HepG2 (cell line): ENCODE measurements around the gene ADRM1. TPM values are rescaled to one million over a fixed set of nuclear protein-coding genes. Genes with fewer than 3 reads are reported as not detected.

ENCODE experiments used
- ATAC-seq: fragments of 200-7000 bp; cut with Tn5 transposase; 3 replicates; pipeline ENCODE4 v1.9.1; 2020; ENCODE audit warnings: mild to moderate bottlenecking, moderate library complexity
- BruUV-seq: library from RNA; stranded (reverse); fragments of 400-500 nt; replicated peaks from 2 replicates; lab custom pipeline; 2021; lab: Mats Ljungman, UMichigan
- CTCF ChIA-PET: fragments of 300-600 bp; formaldehyde crosslinking; extraction: SDS; loops from one replicate; lab custom pipeline; 2021; ENCODE audit warnings: low total read pairs, inconsistent platforms, low intra/inter-chr PET ratio; lab: Yijun Ruan, JAX
- POLR2A ChIA-PET: fragments of 350-600 bp; sonication (Branson Sonifier 250); formaldehyde crosslinking; loops from one replicate; lab custom pipeline; 2020; ENCODE audit warnings: antibody characterized with exemption, inconsistent platforms; lab: Yijun Ruan, JAX
- DNase-seq: peaks from one replicate; pipeline ENCODE4 v3.0.0-alpha.2; 2015; ENCODE audit warnings: low spot score
- FAIRE-seq: peaks from 3 replicates; lab custom pipeline; 2011; peaks lifted over from hg19 to GRCh38; lab: Jason Lieb, UNC
- H2AFZ ChIP-seq: one replicate; pipeline ENCODE4 v1.6.1; 2011; ENCODE audit warnings: low read length, inconsistent platforms
- H3K27ac ChIP-seq: fragments of 300-600 bp; 3 replicates; pipeline ENCODE4 v1.8.0; 2011; ENCODE audit warnings: mixed run types, mild to moderate bottlenecking, mixed read lengths, low read length, inconsistent platforms; ENCODE audit not compliant: insufficient read depth; ENCODE audit errors: extremely low read length
- H3K27me3 ChIP-seq, 2 experiments: fragments of 200-600 bp in 1 of 2; 2 replicates in 1 of 2; 3 replicates in 1 of 2; pipeline versions ENCODE4 v1.6.0 to v1.8.0; 2011; ENCODE audit warnings: low read length in 2 of 2, mild to moderate bottlenecking in 2 of 2, moderate library complexity in 2 of 2, inconsistent platforms in 1 of 2; ENCODE audit not compliant: insufficient read depth in 2 of 2, control insufficient read depth in 1 of 2
- H3K36me3 ChIP-seq, 2 experiments: fragments of 200-600 bp in 1 of 2; replicated peaks in 1 of 2; 2 replicates in 1 of 2; 3 replicates in 1 of 2; pipeline versions ENCODE4 v1.5.1 to v1.8.0; 2011; ENCODE audit warnings: low read length in 2 of 2, inconsistent platforms in 1 of 2; ENCODE audit not compliant: insufficient read depth in 2 of 2, control insufficient read depth in 1 of 2
- H3K4me1 ChIP-seq: 2 replicates; pipeline ENCODE4 v1.5.1; 2012; ENCODE audit warnings: low read length, inconsistent platforms; ENCODE audit not compliant: insufficient read depth
- H3K4me2 ChIP-seq: 2 replicates; pipeline ENCODE4 v1.6.0; 2011; ENCODE audit warnings: low read depth, low read length, inconsistent platforms
- H3K4me3 ChIP-seq, 3 experiments: fragments of 200-600 bp in 1 of 3; sonication (generic), shearing (Covaris generic) in 1 of 3; replicated peaks in 1 of 3; 2 replicates each; pipeline ENCODE4 v1.5.1; 2011 to 2016; ENCODE audit warnings: low read length in 3 of 3, inconsistent platforms in 2 of 3, low read depth in 2 of 3, mild to moderate bottlenecking in 2 of 3, control low read depth in 1 of 3, mixed read lengths in 1 of 3; ENCODE audit not compliant: insufficient read depth in 1 of 3
- H3K79me2 ChIP-seq: one replicate; pipeline ENCODE4 v1.6.1; 2011; ENCODE audit warnings: low read length, inconsistent platforms; ENCODE audit not compliant: insufficient read depth
- H3K9ac ChIP-seq: 2 replicates; pipeline ENCODE4 v1.6.0; 2011; ENCODE audit warnings: mild to moderate bottlenecking, low read depth, low read length, inconsistent platforms; ENCODE audit not compliant: insufficient read depth
- H3K9me3 ChIP-seq: 2 replicates; pipeline ENCODE4 v1.5.1; 2012; ENCODE audit warnings: mild to moderate bottlenecking, low read length
- H4K20me1 ChIP-seq: 2 replicates; pipeline ENCODE4 v1.6.0; 2011; ENCODE audit warnings: inconsistent platforms, mild to moderate bottlenecking, low read length, moderate library complexity; ENCODE audit not compliant: insufficient read depth
- FOSL1 ChIP-seq: sonication (generic); formaldehyde crosslinking; IDR thresholded peaks from 2 replicates; pipeline ENCODE4 v1.9.0; 2021; ENCODE audit warnings: missing genetic modification reagents, borderline replicate concordance
- MAZ ChIP-seq, 2 experiments: sonication (generic) in 1 of 2; formaldehyde crosslinking in 1 of 2; IDR thresholded peaks; 2 replicates each; pipeline versions ENCODE4 v1.5.0 to v1.6.1; 2012 to 2020; ENCODE audit warnings: low read depth in 2 of 2, mild to moderate bottlenecking in 2 of 2, borderline replicate concordance in 1 of 2, improper control_type of control experiment in 1 of 2, low read length in 1 of 2, missing genetic modification reagents in 1 of 2, moderate library complexity in 1 of 2
- NFATC3 ChIP-seq: sonication (generic); formaldehyde crosslinking; IDR thresholded peaks from 2 replicates; pipeline ENCODE4 v1.5.1; 2020; ENCODE audit warnings: mild to moderate bottlenecking, missing genetic modification reagents
- NFYB ChIP-seq: sonication (generic); formaldehyde crosslinking; IDR thresholded peaks from 2 replicates; pipeline ENCODE4 v1.4.0; 2020; ENCODE audit warnings: missing genetic modification reagents
- RFX1 ChIP-seq: fragments of 450-650 bp; IDR thresholded peaks from 2 replicates; pipeline ENCODE4 v1.6.1; 2017
- ZNF331 ChIP-seq: sonication (generic); formaldehyde crosslinking; IDR thresholded peaks from 2 replicates; pipeline ENCODE4 v1.4.0; 2020; ENCODE audit warnings: missing genetic modification reagents
- ZNF550 ChIP-seq: sonication (generic); formaldehyde crosslinking; IDR thresholded peaks from 2 replicates; pipeline ENCODE4 v1.4.0; 2020; ENCODE audit warnings: mild to moderate bottlenecking, missing genetic modification reagents, borderline replicate concordance
- ZNF552 ChIP-seq: sonication (generic); formaldehyde crosslinking; IDR thresholded peaks from 2 replicates; pipeline ENCODE4 v1.9.0; 2022; ENCODE audit warnings: missing genetic modification reagents, mild to moderate bottlenecking, borderline replicate concordance
- ZNF7 ChIP-seq: IDR thresholded peaks from 2 replicates; pipeline ENCODE4 v1.6.1; 2016; ENCODE audit warnings: missing biosample characterization, missing genetic modification reagents
- WGBS: methylation state at CpG from one replicate; pipeline ENCODE4 v1.1.6; 2017; ENCODE audit warnings: low lambda C conversion rate; 5-methylcytosine and 5-hydroxymethylcytosine counted together
- in situ Hi-C: cut with HindIII; loops from 2 replicates; pipeline ENCODE4 v1.10.0; 2017; ENCODE audit warnings: low pct_unique_long_range_greater_than_20kb; ENCODE audit not compliant: extremely low pct_ligation_motif_present
- intact Hi-C: fragments of 100-400 bp; cut with micrococcal nuclease; formaldehyde crosslinking; loops from one replicate; pipeline ENCODE4 v1.10.0; 2022; ENCODE audit not compliant: unreplicated experiment
- polyA plus RNA-seq, 8 experiments: library from polyadenylated mRNA; depleted of rRNA in 3 of 8; stranded (reverse) in 7 of 8; unstranded in 1 of 8; fragments of >200 nt; fragmentation: Illumina TruSeq in 4 of 8; extraction: Trizol in 4 of 8; gene quantifications; 2 replicates each; pipeline versions ENCODE4 v1.2.1 to v1.2.3, GENCODE V29; 2011 to 2016; ENCODE audit warnings: low read depth in 4 of 8, missing spikeins in 1 of 8, mixed read lengths in 1 of 8; ENCODE audit not compliant: insufficient read depth in 1 of 8
- total RNA-seq, 5 experiments: library from RNA; depleted of rRNA; stranded (reverse); fragments of >200 nt; fragmentation: Illumina TruSeq; extraction: Trizol; gene quantifications; 2 replicates each; pipeline ENCODE4 v1.2.3, GENCODE V29; 2016; ENCODE audit warnings: low read depth in 1 of 5
- TF ChIP-seq, protein P1 (sequence below): IDR thresholded peaks from 2 replicates; pipeline ENCODE4 v1.6.1; 2016; ENCODE audit warnings: missing genetic modification reagents, missing compliant biosample characterization
- TF ChIP-seq, protein P2 (sequence below): IDR thresholded peaks from 2 replicates; pipeline ENCODE4 v1.6.1; 2016; ENCODE audit warnings: low read depth, control low read depth
- TF ChIP-seq, protein P3 (sequence below): sonication (generic); formaldehyde crosslinking; IDR thresholded peaks from 2 replicates; pipeline ENCODE4 v1.4.0; 2020; ENCODE audit warnings: missing genetic modification reagents
- TF ChIP-seq, protein P4 (sequence below): sonication (generic); formaldehyde crosslinking; IDR thresholded peaks from 2 replicates; pipeline ENCODE4 v1.8.1; 2022; ENCODE audit warnings: low read depth, mild to moderate bottlenecking, missing genetic modification reagents

Gene ADRM1
- total and polyA plus RNA-seq, 2 of the 13 experiments (the other 11 are each of a cell fraction or from before 2014, with no cell fraction given) = 92.9 to 154 TPM

DNA sequence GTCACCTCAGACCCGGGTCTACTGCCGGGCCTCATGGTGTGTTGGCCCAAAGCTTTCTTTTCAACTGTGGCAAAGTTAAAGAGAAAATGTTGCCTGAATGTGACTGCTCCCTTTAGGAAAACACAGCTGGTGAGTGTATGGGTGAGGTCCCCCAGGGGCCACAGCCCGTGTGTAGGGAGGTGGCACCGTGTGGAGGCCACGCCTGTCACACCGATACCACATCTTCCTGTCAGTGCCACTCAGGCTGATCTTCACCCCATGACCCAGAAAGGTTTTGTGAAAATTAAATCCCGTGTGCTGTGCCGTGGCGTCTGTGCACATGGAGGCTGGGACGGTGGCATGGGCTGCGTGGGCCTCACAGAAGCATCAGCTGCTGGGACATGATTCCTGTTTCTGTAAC, 10.7 kb upstream of the ADRM1 start:
- H3K4me1 ChIP-seq = peaks cover 1% of the 10 kb centered on the region
- TF ChIP-seq FOSL1 (CRISPR knock-in tag) (no peak), MAZ (IDR thresholded peaks at IDR 0.05; ENCODE audit: borderline replicate concordance, low read depth, low read length) (no peak), MAZ (CRISPR knock-in tag; IDR thresholded peaks at IDR 0.05; ENCODE audit: low read depth) (no peak), ZNF552 (no peak), ZNF550 (CRISPR knock-in tag) (no peak), ZNF331 (CRISPR knock-in tag) (no peak), NFATC3 (CRISPR knock-in tag) (no peak), RFX1 (no peak), ZNF7 (no peak), NFYB (CRISPR knock-in tag) (no peak)
- TF ChIP-seq, protein P1, sequence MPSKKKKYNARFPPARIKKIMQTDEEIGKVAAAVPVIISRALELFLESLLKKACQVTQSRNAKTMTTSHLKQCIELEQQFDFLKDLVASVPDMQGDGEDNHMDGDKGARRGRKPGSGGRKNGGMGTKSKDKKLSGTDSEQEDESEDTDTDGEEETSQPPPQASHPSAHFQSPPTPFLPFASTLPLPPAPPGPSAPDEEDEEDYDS (CRISPR knock-in tag) = no peak
- TF ChIP-seq, protein P2, sequence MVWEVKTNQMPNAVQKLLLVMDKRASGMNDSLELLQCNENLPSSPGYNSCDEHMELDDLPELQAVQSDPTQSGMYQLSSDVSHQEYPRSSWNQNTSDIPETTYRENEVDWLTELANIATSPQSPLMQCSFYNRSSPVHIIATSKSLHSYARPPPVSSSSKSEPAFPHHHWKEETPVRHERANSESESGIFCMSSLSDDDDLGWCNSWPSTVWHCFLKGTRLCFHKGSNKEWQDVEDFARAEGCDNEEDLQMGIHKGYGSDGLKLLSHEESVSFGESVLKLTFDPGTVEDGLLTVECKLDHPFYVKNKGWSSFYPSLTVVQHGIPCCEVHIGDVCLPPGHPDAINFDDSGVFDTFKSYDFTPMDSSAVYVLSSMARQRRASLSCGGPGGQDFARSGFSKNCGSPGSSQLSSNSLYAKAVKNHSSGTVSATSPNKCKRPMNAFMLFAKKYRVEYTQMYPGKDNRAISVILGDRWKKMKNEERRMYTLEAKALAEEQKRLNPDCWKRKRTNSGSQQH (CRISPR knock-in tag) = no peak
- TF ChIP-seq, protein P3, sequence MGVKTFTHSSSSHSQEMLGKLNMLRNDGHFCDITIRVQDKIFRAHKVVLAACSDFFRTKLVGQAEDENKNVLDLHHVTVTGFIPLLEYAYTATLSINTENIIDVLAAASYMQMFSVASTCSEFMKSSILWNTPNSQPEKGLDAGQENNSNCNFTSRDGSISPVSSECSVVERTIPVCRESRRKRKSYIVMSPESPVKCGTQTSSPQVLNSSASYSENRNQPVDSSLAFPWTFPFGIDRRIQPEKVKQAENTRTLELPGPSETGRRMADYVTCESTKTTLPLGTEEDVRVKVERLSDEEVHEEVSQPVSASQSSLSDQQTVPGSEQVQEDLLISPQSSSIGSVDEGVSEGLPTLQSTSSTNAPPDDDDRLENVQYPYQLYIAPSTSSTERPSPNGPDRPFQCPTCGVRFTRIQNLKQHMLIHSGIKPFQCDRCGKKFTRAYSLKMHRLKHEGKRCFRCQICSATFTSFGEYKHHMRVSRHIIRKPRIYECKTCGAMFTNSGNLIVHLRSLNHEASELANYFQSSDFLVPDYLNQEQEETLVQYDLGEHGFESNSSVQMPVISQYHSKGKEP (CRISPR knock-in tag) = no peak
- TF ChIP-seq, protein P4, sequence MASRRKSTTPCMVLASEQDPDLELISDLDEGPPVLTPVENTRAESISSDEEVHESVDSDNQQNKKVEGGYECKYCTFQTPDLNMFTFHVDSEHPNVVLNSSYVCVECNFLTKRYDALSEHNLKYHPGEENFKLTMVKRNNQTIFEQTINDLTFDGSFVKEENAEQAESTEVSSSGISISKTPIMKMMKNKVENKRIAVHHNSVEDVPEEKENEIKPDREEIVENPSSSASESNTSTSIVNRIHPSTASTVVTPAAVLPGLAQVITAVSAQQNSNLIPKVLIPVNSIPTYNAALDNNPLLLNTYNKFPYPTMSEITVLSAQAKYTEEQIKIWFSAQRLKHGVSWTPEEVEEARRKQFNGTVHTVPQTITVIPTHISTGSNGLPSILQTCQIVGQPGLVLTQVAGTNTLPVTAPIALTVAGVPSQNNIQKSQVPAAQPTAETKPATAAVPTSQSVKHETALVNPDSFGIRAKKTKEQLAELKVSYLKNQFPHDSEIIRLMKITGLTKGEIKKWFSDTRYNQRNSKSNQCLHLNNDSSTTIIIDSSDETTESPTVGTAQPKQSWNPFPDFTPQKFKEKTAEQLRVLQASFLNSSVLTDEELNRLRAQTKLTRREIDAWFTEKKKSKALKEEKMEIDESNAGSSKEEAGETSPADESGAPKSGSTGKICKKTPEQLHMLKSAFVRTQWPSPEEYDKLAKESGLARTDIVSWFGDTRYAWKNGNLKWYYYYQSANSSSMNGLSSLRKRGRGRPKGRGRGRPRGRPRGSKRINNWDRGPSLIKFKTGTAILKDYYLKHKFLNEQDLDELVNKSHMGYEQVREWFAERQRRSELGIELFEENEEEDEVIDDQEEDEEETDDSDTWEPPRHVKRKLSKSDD (CRISPR knock-in tag) = no peak
- TF ChIP-seq, all 625 proteins: peak for 0
- in situ Hi-C loops (no loop called here), intact Hi-C loops (no loop called here)
- WGBS = 94% methylated on average over 11 of the region's 11 CpGs
- no peak overlapping the region for H3K4me3 ChIP-seq
- H3K27me3 ChIP-seq = no peaks in the 10 kb centered on the region
- H3K9me3 ChIP-seq = no peaks in the 10 kb centered on the region
- POLR2A ChIA-PET = no interaction called here
- H3K79me2 ChIP-seq = no peaks in the 10 kb centered on the region
- no peak overlapping the region for H2AFZ ChIP-seq
- peaks cover 35 to 58% of the 10 kb centered on the region in 2 experiments for H3K36me3 ChIP-seq
- BruUV-seq = no TSS peak
- no peak for DNase-seq
- no peak overlapping the region for H3K9ac ChIP-seq
- no peak for FAIRE-seq
- H3K4me2 ChIP-seq = no peak overlapping the region
- CTCF ChIA-PET = no interaction called here
- no peak overlapping the region for H3K27ac ChIP-seq
- no peak for ATAC-seq
- no peaks in the 10 kb centered on the region for H4K20me1 ChIP-seq
